Skeletal muscle tissue (tissue), 4 donors: Measurements from ENCODE around the gene SLC19A1. TPM values are rescaled to one million over a fixed set of nuclear protein-coding genes. Genes with fewer than 3 reads are reported as not detected.

Experiments used
- H3K27ac ChIP-seq: one replicate; pipeline ENCODE4 v1.7.0; 2013; ENCODE audit warnings: mild to moderate bottlenecking, low read depth, low read length, inconsistent platforms
- H3K27me3 ChIP-seq, 3 donors: one replicate each; pipeline ENCODE4 v1.7.0; 2013; ENCODE audit warnings: low read length in 3 of 3; ENCODE audit not compliant: control insufficient read depth in 3 of 3, insufficient read depth in 3 of 3
- H3K36me3 ChIP-seq, 3 donors: one replicate each; pipeline ENCODE4 v1.7.0; 2013; ENCODE audit warnings: low read length in 3 of 3; ENCODE audit not compliant: control insufficient read depth in 3 of 3, insufficient read depth in 3 of 3
- H3K4me1 ChIP-seq, 3 donors: one replicate each; pipeline ENCODE4 v1.7.0; 2013; ENCODE audit warnings: low read length in 3 of 3, mild to moderate bottlenecking in 3 of 3; ENCODE audit not compliant: control insufficient read depth in 3 of 3, insufficient read depth in 3 of 3
- H3K4me3 ChIP-seq, 3 donors: one replicate each; pipeline ENCODE4 v1.7.0; 2013; ENCODE audit warnings: low read length in 3 of 3
- H3K9ac ChIP-seq, 3 donors: one replicate each; pipeline ENCODE4 v1.7.0; 2013; ENCODE audit warnings: low read length in 3 of 3, mild to moderate bottlenecking in 3 of 3, moderate library complexity in 2 of 3, low read depth in 1 of 3
- H3K9me3 ChIP-seq, 3 donors: one replicate each; pipeline ENCODE4 v1.7.0; 2013; ENCODE audit warnings: low read length in 3 of 3; ENCODE audit not compliant: control insufficient read depth in 3 of 3
- total RNA-seq: library from RNA; depleted of rRNA; stranded (reverse); fragments of >200 nt; gene quantifications from one replicate; pipeline ENCODE4 v1.2.3, GENCODE V29; 2014
- donor health status: Osteomylitis.

SLC19A1 gene
- total RNA-seq, 1 donor from 2014 or later, result 4.7 TPM

- Histone ChIP-seq H3K4me1 (peaks cover 6 to 10% (median 7%) of the 10 kb centered on the region in 3 donors), H3K27ac (peak overlapping the region; percentile 2)
These were observed 9.8 kb upstream of the SLC19A1 start for GRCh38 chr21:45551783-45552695.

DNA sequence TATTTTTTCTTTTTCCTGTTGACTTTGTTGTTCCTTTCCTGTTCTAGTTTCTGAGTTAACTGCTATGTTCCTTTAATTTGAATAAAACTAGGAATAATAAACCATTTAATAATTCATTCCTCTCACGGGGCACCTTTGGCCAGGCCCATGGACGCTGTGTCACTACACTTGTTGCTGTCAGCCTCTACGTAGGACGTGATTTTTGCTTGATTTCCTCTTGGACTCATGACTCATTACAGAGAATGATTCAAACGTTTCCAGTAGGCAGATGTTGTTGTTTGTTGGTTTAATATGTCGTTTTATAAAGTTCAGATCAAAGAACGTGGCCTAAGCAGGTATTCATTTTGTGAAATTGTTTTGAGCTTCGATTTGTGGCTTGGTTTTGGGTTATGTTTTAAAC is 9.1 kb upstream of the SLC19A1 start:
- Histone ChIP-seq H3K36me3 (no peaks in the 10 kb centered on the region), H3K27me3 (peaks cover 13 to 19% (median 16%) of the 10 kb centered on the region in 3 donors), H3K9me3 (peaks cover 0 to 3% (median 0%) of the 10 kb centered on the region in 3 donors), H3K27ac (no peak overlapping the region), H3K4me3 (no peak overlapping the region), H3K9ac (no peak overlapping the region), H3K4me1 (peaks cover 6 to 10% (median 7%) of the 10 kb centered on the region in 3 donors)

More at GRCh38 chr21:45551783-45552695, 9.8 kb upstream of the SLC19A1 start:
- H3K9ac ChIP-seq, result no peak overlapping the region
- H3K27me3 ChIP-seq, result peaks cover 13 to 19% (median 16%) of the 10 kb centered on the region in 3 donors
- H3K36me3 ChIP-seq, result no peaks in the 10 kb centered on the region
- H3K4me3 ChIP-seq, result no peak overlapping the region
- peaks cover 0 to 3% (median 0%) of the 10 kb centered on the region in 3 donors for H3K9me3 ChIP-seq

- H3K4me1 ChIP-seq, result peaks cover 3 to 10% (median 4%) of the 10 kb centered on the region in 3 donors
- no peak overlapping the region for H3K27ac ChIP-seq
These were observed 8.4 kb upstream of the SLC19A1 start for GRCh38 chr21:45550522-45551210.

DNA sequence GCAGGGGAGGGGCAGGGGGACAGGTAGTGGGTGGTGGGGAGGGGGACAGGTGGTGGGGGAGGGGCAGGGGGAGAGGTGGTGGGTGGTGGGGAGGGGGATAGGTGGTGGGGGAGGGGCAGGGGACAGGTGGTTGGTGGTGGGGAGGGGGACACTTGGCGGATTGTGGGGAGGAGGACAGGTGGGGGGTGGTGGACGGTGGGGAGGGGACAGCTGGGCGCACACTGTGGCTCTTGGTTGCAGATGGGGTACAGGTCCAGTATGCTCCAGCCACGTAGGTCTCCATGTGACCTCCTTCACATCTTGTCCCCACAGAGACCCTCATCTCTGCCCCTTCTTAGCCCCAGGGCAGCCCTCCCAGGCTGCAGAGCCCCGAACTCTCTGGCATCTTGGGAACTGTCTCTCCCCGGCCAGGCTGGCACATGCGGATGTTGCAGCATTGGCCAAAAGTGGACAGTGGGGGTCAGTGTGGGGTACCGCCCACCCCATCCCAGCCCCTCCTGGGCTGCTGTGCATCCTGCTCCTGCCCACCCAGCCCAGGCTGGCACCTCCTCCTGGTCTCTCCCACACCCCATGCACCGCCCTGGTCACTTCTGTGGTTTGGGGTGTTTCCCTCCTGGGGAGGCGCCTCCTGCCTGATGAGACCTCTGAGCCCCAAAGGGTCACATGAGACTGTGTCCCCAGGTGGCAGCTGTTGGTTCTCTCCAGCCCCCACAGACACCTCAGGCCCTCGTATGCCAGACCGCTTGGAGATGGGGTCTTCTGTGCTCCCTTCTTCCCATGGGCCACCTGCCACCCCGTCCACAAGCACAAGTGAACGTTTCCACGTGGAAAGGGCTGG is 7.6 kb upstream of the SLC19A1 start:
- no peak overlapping the region for H3K4me3 ChIP-seq
- H3K4me1 ChIP-seq, result peaks cover 2 to 10% (median 2%) of the 10 kb centered on the region in 3 donors

More at GRCh38 chr21:45550522-45551210, 8.4 kb upstream of the SLC19A1 start:
- H3K9me3 ChIP-seq, result peaks cover 0 to 3% (median 0%) of the 10 kb centered on the region in 3 donors
- peaks cover 13 to 19% (median 16%) of the 10 kb centered on the region in 3 donors for H3K27me3 ChIP-seq
- H3K9ac ChIP-seq, result no peak overlapping the region
- no peak overlapping the region for H3K4me3 ChIP-seq
- no peaks in the 10 kb centered on the region for H3K36me3 ChIP-seq

GRCh38 chr21:45548711-45549491 is 6.7 kb upstream of the SLC19A1 start:
- H3K9ac ChIP-seq, result no peak overlapping the region
- H3K4me1 ChIP-seq, result peaks cover 0 to 5% (median 0%) of the 10 kb centered on the region in 3 donors
- peaks cover 0 to 3% (median 0%) of the 10 kb centered on the region in 3 donors for H3K9me3 ChIP-seq
- no peaks in the 10 kb centered on the region for H3K36me3 ChIP-seq
- H3K27ac ChIP-seq, result no peak overlapping the region
- H3K27me3 ChIP-seq, result peaks cover 13 to 19% (median 16%) of the 10 kb centered on the region in 3 donors
- no peak overlapping the region for H3K4me3 ChIP-seq

More for the DNA sequence above, 7.6 kb upstream of the SLC19A1 start:
- H3K9ac ChIP-seq, result no peak overlapping the region
- H3K36me3 ChIP-seq, result no peaks in the 10 kb centered on the region
- H3K27ac ChIP-seq, result no peak overlapping the region
- H3K27me3 ChIP-seq, result peaks cover 13 to 19% (median 16%) of the 10 kb centered on the region in 3 donors
- H3K9me3 ChIP-seq, result peaks cover 0 to 3% (median 0%) of the 10 kb centered on the region in 3 donors

DNA sequence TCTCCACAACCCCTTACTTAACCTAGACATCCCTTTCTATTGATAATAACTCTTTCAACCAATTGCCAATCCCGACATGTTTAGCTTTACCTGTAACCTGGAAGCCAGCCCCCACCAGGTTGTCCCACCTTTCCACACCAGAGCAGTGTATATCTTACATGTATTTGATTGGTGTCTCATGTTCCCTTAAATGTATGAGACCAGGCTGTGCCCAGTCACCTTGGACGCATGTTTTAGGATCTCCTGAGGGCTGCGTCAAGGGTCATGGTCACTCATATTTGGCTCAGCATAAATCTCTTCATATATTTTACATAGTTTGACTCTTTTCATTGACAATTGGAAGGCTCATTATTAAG is 5.3 kb upstream of the SLC19A1 start:
- Histone ChIP-seq H3K27me3 (peaks cover 7 to 19% (median 12%) of the 10 kb centered on the region in 3 donors), H3K4me1 (peaks cover 0 to 5% (median 0%) of the 10 kb centered on the region in 3 donors), H3K36me3 (no peaks in the 10 kb centered on the region), H3K9ac (no peak overlapping the region), H3K27ac (no peak overlapping the region), H3K9me3 (peaks cover 0 to 3% (median 0%) of the 10 kb centered on the region in 3 donors), H3K4me3 (no peak overlapping the region)

DNA sequence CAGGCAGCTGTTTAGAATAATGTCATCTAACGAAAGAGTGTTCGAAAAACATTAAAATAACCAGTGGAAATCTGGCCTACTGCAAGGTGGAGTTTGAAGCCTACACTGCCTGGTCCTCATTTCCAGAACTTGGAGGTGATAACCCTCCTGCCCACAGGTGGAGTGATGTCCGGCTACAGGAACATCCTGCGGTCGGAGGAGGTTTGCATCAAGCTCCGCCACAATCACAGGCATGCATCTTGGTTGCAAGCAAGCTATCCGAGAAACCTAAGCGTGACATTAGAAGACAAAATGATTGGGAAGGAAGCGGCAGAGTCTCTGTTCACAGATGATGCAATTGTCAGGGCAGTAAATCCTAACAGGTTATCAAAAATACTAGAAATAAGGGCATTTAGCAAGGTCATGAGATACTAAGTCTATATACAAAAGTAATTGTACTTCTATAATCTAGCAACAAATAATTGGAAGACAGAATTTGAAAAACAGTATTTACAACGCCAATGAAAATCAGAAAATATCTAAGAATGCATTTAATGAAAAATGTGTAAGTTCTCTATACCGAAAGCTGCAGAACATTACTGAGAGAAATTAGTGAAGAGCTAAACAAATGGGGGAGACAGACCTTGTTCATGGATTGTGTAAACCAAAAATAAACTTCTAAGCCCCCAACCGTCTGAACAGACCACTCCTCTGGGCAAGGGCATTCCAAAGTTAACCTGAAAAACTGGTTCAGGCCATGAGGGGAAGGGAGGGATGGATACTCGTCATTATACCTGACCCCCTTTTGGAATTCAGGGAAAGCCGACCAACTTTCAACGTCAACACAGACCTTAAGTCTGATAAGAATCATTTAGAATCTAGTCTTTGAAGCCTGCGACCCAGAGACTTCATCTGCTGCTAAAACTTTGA is 4.7 kb upstream of the SLC19A1 start:
- H3K9ac ChIP-seq, result no peak overlapping the region
- H3K4me3 ChIP-seq, result no peak overlapping the region
- H3K27ac ChIP-seq, result no peak overlapping the region
- H3K4me1 ChIP-seq, result peaks cover 0 to 3% (median 0%) of the 10 kb centered on the region in 3 donors
- H3K36me3 ChIP-seq, result no peaks in the 10 kb centered on the region
- H3K27me3 ChIP-seq, result peaks cover 6 to 14% (median 8%) of the 10 kb centered on the region in 3 donors
- peaks cover 0 to 3% (median 0%) of the 10 kb centered on the region in 3 donors for H3K9me3 ChIP-seq

DNA sequence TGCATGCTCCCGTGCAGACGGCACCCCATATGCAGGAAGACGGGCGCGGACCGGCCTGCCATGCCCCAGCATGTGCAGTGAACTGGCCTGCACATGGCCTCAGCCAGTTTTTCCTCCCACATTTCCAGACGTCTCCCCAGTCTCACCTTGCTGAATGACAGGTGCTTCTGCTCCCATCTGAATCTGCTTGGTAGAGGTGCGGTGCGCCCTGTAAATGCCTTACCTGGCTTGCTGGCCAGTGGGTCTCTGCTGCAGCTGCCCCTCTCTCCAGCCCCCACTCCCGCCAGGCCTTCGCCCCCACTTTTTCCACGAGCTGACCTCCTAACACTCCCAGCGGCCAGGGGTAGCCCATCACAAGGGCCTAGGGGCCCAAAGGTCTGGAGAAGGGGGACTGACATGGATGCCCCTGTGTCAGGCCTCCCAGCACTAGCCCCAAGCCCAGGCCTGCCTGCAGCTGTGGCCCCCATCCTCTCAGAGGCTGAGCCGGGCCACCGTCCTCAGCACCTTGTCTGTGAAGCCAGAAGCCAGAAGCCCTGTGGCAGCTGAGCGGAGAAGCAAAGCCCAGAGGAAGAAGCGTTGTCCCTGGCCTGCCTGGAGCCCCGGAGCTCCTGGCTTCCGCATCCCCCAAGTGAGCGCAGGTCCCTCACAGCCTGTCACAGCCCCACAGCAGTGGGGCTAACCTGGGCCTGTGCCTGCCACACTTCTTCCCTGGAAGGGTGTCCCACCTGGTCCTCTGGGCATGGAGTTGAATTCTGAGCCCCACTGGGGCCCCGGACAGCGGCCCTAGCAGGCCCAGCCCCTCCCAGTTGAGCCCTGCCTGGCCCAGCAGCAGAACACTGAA is 3.7 kb upstream of the SLC19A1 start:
- H3K9me3 ChIP-seq, result peaks cover 0 to 3% (median 0%) of the 10 kb centered on the region in 3 donors

More for the DNA sequence above, 3.7 kb upstream of the SLC19A1 start:
- Histone ChIP-seq H3K4me3 (no peak overlapping the region), H3K4me1 (peaks cover 3 to 9% (median 4%) of the 10 kb centered on the region in 3 donors), H3K9ac (no peak overlapping the region), H3K27ac (no peak overlapping the region), H3K27me3 (peaks cover 0 to 13% (median 5%) of the 10 kb centered on the region in 3 donors), H3K36me3 (no peaks in the 10 kb centered on the region)
